HL-60 (cell line): ENCODE data around the gene ADGRE3.

Experiments used
- CTCF ChIP-seq: IDR thresholded peaks from one replicate; pipeline ENCODE4 v1.5.1; 2011; ENCODE audit warnings: low read length, control low read depth, inconsistent platforms; ENCODE audit not compliant: insufficient read depth
- GABPA ChIP-seq: IDR thresholded peaks from 2 replicates; pipeline ENCODE4 v1.6.1; 2012; ENCODE audit warnings: low read depth
- POLR2AphosphoS5 ChIP-seq: IDR thresholded peaks from 2 replicates; pipeline ENCODE4 v1.6.1; 2012; ENCODE audit warnings: low read depth

- TF ChIP-seq GABPA, result no peak
- TF ChIP-seq CTCF, result no peak
- TF ChIP-seq POLR2AphosphoS5, result no peak
These were observed 91.7 kb downstream of the ADGRE3 start, which contains the start of gene CLEC17A for GRCh38 chr19:14582894-14583340.
